ENCODE data around the gene BTBD17.

Gene BTBD17

GRCh38 chr17:74369221-74369620 lies 7.6 kb upstream of the BTBD17 start:
- no peaks in the 10 kb centered on the region for H3K9me3 ChIP-seq (ENCODE audit: control insufficient read depth, low read length)
- H3K4me3 ChIP-seq (ENCODE audit: low read length): no peak overlapping the region
- no peak overlapping the region for H3K9ac ChIP-seq (ENCODE audit: low read length)
- H3K27me3 ChIP-seq (replicated peaks; ENCODE audit: control insufficient read depth, insufficient read depth, low read length): peaks cover 59% of the 10 kb centered on the region
- DNase-seq (ENCODE audit: low read depth): no peak
- H3K4me1 ChIP-seq (ENCODE audit: control insufficient read depth, insufficient read depth, low read length): no peaks in the 10 kb centered on the region
- H3K36me3 ChIP-seq (ENCODE audit: control insufficient read depth, insufficient read depth, low read length, severe bottlenecking): no peaks in the 10 kb centered on the region

- Histone ChIP-seq H3K36me3 (ENCODE audit: control insufficient read depth, insufficient read depth, low read length, severe bottlenecking) (no peaks in the 10 kb centered on the region), H3K4me3 (ENCODE audit: low read length) (no peak overlapping the region), H3K9me3 (ENCODE audit: control insufficient read depth, low read length) (no peaks in the 10 kb centered on the region), H3K4me1 (ENCODE audit: control insufficient read depth, insufficient read depth, low read length) (no peaks in the 10 kb centered on the region), H3K9ac (ENCODE audit: low read length) (no peak overlapping the region), H3K27me3 (replicated peaks; ENCODE audit: control insufficient read depth, insufficient read depth, low read length) (peaks cover 53% of the 10 kb centered on the region)
- peak; percentile 72 for DNase-seq (ENCODE audit: low read depth)
Measured at GRCh38 chr17:74368341-74369081, 6.8 kb upstream of the BTBD17 start.

DNA sequence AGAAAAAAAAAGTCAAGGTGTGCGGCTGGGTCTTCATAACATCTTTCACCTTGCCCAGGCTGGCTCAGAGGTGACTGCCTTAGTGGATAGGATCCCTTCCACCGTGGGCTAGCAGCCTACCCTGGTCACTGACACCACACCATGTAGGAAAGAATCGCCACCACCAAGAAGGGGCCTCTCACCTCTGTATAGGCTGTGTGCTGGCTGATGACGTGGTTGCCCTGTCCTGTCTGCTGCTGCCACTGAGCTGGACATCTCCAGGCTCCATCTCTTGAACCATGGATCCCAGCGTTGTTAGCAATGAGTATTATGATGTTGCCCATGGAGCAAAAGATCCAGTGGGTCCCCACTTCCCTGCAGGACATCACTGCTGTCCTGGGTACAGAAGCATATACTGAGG lies 5.5 kb upstream of the BTBD17 start, which contains the start of gene GPR142:
Gene GPR142 (plus strand): TSS at position 301 of the 400 bp plus-strand sequence. CDS start 2,035 bp downstream, outside the sequence.
- H3K9me3 ChIP-seq (ENCODE audit: control insufficient read depth, low read length): no peaks in the 10 kb centered on the region
- no peaks in the 10 kb centered on the region for H3K4me1 ChIP-seq (ENCODE audit: control insufficient read depth, insufficient read depth, low read length)
- peaks cover 65% of the 10 kb centered on the region for H3K27me3 ChIP-seq (replicated peaks; ENCODE audit: control insufficient read depth, insufficient read depth, low read length)

GRCh38 chr17:74362810-74363498 lies 1.3 kb upstream of the BTBD17 start:
- Histone ChIP-seq H3K36me3 (ENCODE audit: control insufficient read depth, insufficient read depth, low read length, severe bottlenecking) (no peaks in the 10 kb centered on the region), H3K9me3 (ENCODE audit: control insufficient read depth, low read length) (no peaks in the 10 kb centered on the region), H3K4me1 (ENCODE audit: control insufficient read depth, insufficient read depth, low read length) (no peaks in the 10 kb centered on the region), H3K4me3 (ENCODE audit: low read length) (no peak overlapping the region), H3K27me3 (replicated peaks; ENCODE audit: control insufficient read depth, insufficient read depth, low read length) (peaks cover 71% of the 10 kb centered on the region), H3K9ac (ENCODE audit: low read length) (no peak overlapping the region)
- no peak for DNase-seq (ENCODE audit: low read depth)

More for the DNA sequence above, 5.5 kb upstream of the BTBD17 start, which contains the start of gene GPR142:
- no peaks in the 10 kb centered on the region for H3K36me3 ChIP-seq (ENCODE audit: control insufficient read depth, insufficient read depth, low read length, severe bottlenecking)
- H3K4me3 ChIP-seq (ENCODE audit: low read length): no peak within 1 kb of the TSS
- H3K9ac ChIP-seq (ENCODE audit: low read length): no peak within 1 kb of the TSS
- DNase-seq (ENCODE audit: low read depth): no peak

GRCh38 chr17:74362069-74362405 lies 369 bp upstream of the BTBD17 start:
- no peak overlapping the region for H3K9ac ChIP-seq (ENCODE audit: low read length)
- no peaks in the 10 kb centered on the region for H3K4me1 ChIP-seq (ENCODE audit: control insufficient read depth, insufficient read depth, low read length)
- no peaks in the 10 kb centered on the region for H3K9me3 ChIP-seq (ENCODE audit: control insufficient read depth, low read length)
- peaks cover 67% of the 10 kb centered on the region for H3K27me3 ChIP-seq (replicated peaks; ENCODE audit: control insufficient read depth, insufficient read depth, low read length)
- no peaks in the 10 kb centered on the region for H3K36me3 ChIP-seq (ENCODE audit: control insufficient read depth, insufficient read depth, low read length, severe bottlenecking)
- DNase-seq (ENCODE audit: low read depth): no peak
- H3K4me3 ChIP-seq (ENCODE audit: low read length): no peak overlapping the region

DNA sequence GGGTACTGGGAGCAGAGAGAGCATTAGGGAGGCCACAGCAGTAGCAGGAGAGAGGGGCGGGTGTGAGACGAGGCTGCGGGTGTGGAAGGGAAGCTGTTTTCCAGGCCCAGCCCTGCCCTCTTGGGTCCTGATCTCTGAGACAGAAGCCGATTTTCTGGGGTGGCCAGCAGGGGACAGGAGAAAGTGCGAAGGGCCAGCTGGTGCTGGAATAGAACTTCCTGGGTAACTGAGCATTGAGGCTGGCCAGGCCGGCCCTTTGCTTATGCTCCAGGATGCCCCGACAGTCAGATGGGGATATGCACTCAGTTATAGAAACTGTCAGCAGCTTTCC lies 804 bp downstream of the BTBD17 start:
- Histone ChIP-seq H3K9me3 (ENCODE audit: control insufficient read depth, low read length) (no peaks in the 10 kb centered on the region), H3K4me3 (ENCODE audit: low read length) (no peak overlapping the region), H3K4me1 (ENCODE audit: control insufficient read depth, insufficient read depth, low read length) (no peaks in the 10 kb centered on the region), H3K27me3 (replicated peaks; ENCODE audit: control insufficient read depth, insufficient read depth, low read length) (peaks cover 65% of the 10 kb centered on the region), H3K9ac (ENCODE audit: low read length) (no peak overlapping the region), H3K36me3 (ENCODE audit: control insufficient read depth, insufficient read depth, low read length, severe bottlenecking) (no peaks in the 10 kb centered on the region)
- no peak for DNase-seq (ENCODE audit: low read depth)

- no peak overlapping the region for H3K9ac ChIP-seq (ENCODE audit: low read length)
- H3K36me3 ChIP-seq (ENCODE audit: control insufficient read depth, insufficient read depth, low read length, severe bottlenecking): no peaks in the 10 kb centered on the region
Measured at GRCh38 chr17:74359916-74360315, 1.8 kb downstream of the BTBD17 start.

GRCh38 chr17:74358697-74359096 lies 3.0 kb downstream of the BTBD17 start:
- Histone ChIP-seq H3K9me3 (ENCODE audit: control insufficient read depth, low read length) (no peaks in the 10 kb centered on the region), H3K27me3 (replicated peaks; ENCODE audit: control insufficient read depth, insufficient read depth, low read length) (peaks cover 75% of the 10 kb centered on the region), H3K4me1 (ENCODE audit: control insufficient read depth, insufficient read depth, low read length) (no peaks in the 10 kb centered on the region), H3K36me3 (ENCODE audit: control insufficient read depth, insufficient read depth, low read length, severe bottlenecking) (no peaks in the 10 kb centered on the region), H3K9ac (ENCODE audit: low read length) (no peak overlapping the region), H3K4me3 (ENCODE audit: low read length) (no peak overlapping the region)
- DNase-seq (ENCODE audit: low read depth): no peak

More at GRCh38 chr17:74359916-74360315, 1.8 kb downstream of the BTBD17 start:
- no peaks in the 10 kb centered on the region for H3K9me3 ChIP-seq (ENCODE audit: control insufficient read depth, low read length)
- no peaks in the 10 kb centered on the region for H3K4me1 ChIP-seq (ENCODE audit: control insufficient read depth, insufficient read depth, low read length)
- no peak overlapping the region for H3K4me3 ChIP-seq (ENCODE audit: low read length)
- H3K27me3 ChIP-seq (replicated peaks; ENCODE audit: control insufficient read depth, insufficient read depth, low read length): peaks cover 68% of the 10 kb centered on the region
- no peak for DNase-seq (ENCODE audit: low read depth)

DNA sequence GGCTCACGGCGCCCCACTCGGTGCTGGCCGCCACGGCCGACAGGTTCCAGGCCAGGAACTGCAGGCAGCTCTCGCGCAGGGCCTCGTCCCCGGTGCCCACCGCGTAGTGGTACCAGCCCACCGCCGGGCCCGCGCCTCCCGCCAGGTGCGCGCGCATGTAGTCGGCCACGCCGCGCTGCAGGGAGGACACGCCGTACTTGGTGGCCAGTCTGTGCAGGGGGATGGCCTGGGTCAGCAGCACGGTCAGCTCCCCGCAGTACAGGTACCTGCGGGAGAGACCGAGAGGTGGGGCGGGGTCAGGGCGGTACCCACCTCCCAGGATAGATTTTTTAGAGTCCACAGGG lies 4.2 kb downstream of the BTBD17 start:
- DNase-seq (ENCODE audit: low read depth): no peak
- H3K9me3 ChIP-seq (ENCODE audit: control insufficient read depth, low read length): no peaks in the 10 kb centered on the region
- H3K4me1 ChIP-seq (ENCODE audit: control insufficient read depth, insufficient read depth, low read length): no peaks in the 10 kb centered on the region
- H3K27me3 ChIP-seq (replicated peaks; ENCODE audit: control insufficient read depth, insufficient read depth, low read length): peaks cover 76% of the 10 kb centered on the region
- no peaks in the 10 kb centered on the region for H3K36me3 ChIP-seq (ENCODE audit: control insufficient read depth, insufficient read depth, low read length, severe bottlenecking)
- no peak overlapping the region for H3K4me3 ChIP-seq (ENCODE audit: low read length)
- H3K9ac ChIP-seq (ENCODE audit: low read length): no peak overlapping the region

GRCh38 chr17:74356646-74357465 lies 4.8 kb downstream of the BTBD17 start:
- Histone ChIP-seq H3K9ac (ENCODE audit: low read length) (no peak overlapping the region), H3K27me3 (replicated peaks; ENCODE audit: control insufficient read depth, insufficient read depth, low read length) (peaks cover 75% of the 10 kb centered on the region), H3K4me1 (ENCODE audit: control insufficient read depth, insufficient read depth, low read length) (no peaks in the 10 kb centered on the region), H3K36me3 (ENCODE audit: control insufficient read depth, insufficient read depth, low read length, severe bottlenecking) (no peaks in the 10 kb centered on the region), H3K9me3 (ENCODE audit: control insufficient read depth, low read length) (no peaks in the 10 kb centered on the region), H3K4me3 (ENCODE audit: low read length) (no peak overlapping the region)
- no peak for DNase-seq (ENCODE audit: low read depth)

GRCh38 chr17:74355065-74355464 lies 6.6 kb downstream of the BTBD17 start:
- Histone ChIP-seq H3K9me3 (ENCODE audit: control insufficient read depth, low read length) (no peaks in the 10 kb centered on the region), H3K4me3 (ENCODE audit: low read length) (no peak overlapping the region), H3K9ac (ENCODE audit: low read length) (no peak overlapping the region), H3K27me3 (replicated peaks; ENCODE audit: control insufficient read depth, insufficient read depth, low read length) (peaks cover 65% of the 10 kb centered on the region), H3K4me1 (ENCODE audit: control insufficient read depth, insufficient read depth, low read length) (no peaks in the 10 kb centered on the region), H3K36me3 (ENCODE audit: control insufficient read depth, insufficient read depth, low read length, severe bottlenecking) (no peaks in the 10 kb centered on the region)
- DNase-seq (ENCODE audit: low read depth): no peak

Measured in adipocyte (in vitro differentiated cells).